ENCODE data around the gene KLHDC8B.

Gene KLHDC8B

GRCh38 chr3:49177073-49177472, 5.7 kb downstream of the KLHDC8B start:
- TF ChIP-seq CTCF (IDR thresholded peaks at IDR 0.05) = no peak

DNA sequence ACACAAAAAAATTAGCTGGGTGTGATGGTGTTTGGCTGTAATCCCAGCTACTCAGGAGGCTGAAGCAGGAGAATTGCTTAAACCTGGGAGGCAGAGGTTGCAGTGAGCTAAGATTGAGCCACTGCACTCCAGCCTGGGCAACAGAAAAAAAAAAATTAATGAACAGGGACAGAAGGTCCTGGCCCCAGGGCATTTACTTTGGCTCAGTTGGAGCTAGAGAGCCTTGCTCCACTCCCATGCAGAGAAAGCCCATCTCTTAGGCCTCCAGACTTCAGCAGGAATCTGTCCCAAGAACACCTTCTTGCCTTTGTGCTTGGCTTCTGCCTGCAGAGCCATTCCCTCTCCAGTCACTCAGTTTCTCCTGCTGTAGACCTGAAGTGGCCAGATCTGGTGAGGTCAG, 8.7 kb downstream of the KLHDC8B start:
- no peak for TF ChIP-seq CTCF (IDR thresholded peaks at IDR 0.05)

GRCh38 chr3:49181351-49181750, 10.0 kb downstream of the KLHDC8B start:
- no peak for TF ChIP-seq CTCF (IDR thresholded peaks at IDR 0.05)

DNA sequence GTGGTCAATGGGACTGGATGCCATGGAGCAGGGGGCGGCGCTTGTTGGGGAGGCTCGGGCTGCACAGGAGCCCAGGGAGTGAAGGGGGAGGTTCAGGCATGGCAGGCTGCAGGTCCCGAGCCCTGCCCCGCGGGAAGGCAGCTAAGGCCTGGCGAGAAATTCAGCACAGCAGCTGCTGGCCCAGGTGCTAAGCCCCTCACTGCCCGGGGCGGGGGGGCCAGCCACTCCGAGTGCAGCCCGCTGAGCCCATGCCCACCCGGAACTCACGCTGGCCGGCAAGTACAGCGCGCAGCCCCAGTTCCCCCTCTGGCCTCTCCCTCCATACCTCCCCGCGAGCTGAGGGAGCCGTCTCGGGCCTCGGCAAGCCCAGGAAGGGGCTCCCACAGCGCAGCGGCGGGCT, 11.3 kb downstream of the KLHDC8B start:
- no peak for TF ChIP-seq CTCF (IDR thresholded peaks at IDR 0.05)

- no peak for TF ChIP-seq CTCF (IDR thresholded peaks at IDR 0.05)
Observed at GRCh38 chr3:49183873-49184272, 12.5 kb downstream of the KLHDC8B start.

DNA sequence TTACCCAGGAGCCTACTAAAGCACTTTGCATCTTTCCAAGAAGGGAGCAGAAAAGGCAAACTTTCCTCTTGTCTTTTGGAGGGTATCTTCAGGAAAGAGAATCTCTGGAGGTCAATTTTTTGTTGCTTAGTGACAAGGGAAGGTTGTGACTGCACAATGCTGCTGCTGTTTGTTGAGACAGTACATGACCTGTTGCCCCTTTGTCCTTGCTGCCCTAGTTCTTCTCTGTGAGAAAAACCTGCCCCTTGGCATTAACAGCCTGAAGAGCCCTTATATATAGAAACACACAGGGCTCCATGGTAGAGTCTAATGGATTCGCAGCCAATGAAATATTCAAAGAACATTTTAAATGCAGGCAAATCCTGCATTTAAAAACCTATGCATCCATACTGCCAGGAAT, 20.3 kb downstream of the KLHDC8B start:
- no peak for TF ChIP-seq CTCF (IDR thresholded peaks at IDR 0.05)

- no peak for TF ChIP-seq CTCF (IDR thresholded peaks at IDR 0.05)
Observed at GRCh38 chr3:49198161-49198560, 26.8 kb downstream of the KLHDC8B start.

DNA sequence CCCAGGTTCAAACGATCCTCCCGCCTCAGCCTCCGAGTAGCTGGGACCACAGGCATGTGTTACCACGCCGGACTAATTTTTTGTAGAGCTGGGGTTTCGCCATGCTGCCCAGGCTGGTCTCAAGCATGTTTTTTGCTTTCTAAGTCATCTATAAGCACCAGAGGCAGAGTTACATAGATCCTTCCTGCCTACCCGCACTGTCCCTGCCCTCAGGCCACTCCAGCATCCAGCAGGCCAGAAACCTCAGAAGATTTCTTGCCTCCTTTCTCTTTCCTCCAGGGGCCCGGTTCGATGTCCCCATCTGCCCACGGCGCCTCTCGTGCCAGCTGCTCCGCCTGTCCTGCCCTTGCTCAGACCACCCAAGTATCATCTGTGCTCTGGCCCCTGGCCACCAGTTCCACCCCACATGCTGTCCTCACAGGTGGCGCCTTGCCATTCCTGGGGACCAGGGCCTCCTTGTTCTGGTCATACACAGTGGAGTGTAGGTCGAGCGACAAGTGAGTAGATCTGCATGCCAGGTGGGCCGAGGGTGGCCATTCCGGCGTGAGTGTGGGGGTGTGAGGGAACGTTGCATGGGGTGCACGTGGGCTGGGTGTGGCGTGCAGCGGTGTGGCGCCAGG, 27.3 kb downstream of the KLHDC8B start:
- no peak for TF ChIP-seq CTCF (IDR thresholded peaks at IDR 0.05)
